22Rv1 (cell line): ENCODE data around the gene NUP133.

ENCODE experiments used
- H3K27ac ChIP-seq: fragments of 450-650 bp; 2 replicates; pipeline ENCODE4 v1.5.1; 2017
- CTCF ChIP-seq: fragments of 450-650 bp; IDR thresholded peaks from 2 replicates; pipeline ENCODE4 v1.5.1; 2017; ENCODE audit warnings: mild to moderate bottlenecking
- ZFX ChIP-seq: fragments of 450-650 bp; IDR thresholded peaks from 2 replicates; pipeline ENCODE4 v1.6.1; 2017; ENCODE audit warnings: antibody characterized with exemption, borderline replicate concordance

NUP133 gene

GRCh38 chr1:229436201-229436600, 71.9 kb downstream of the NUP133 start:
- H3K27ac ChIP-seq = no peak overlapping the region
- TF ChIP-seq ZFX = no peak
- TF ChIP-seq CTCF = no peak

- no peak overlapping the region for H3K27ac ChIP-seq
- TF ChIP-seq ZFX (no peak), CTCF (no peak)
Measured at GRCh38 chr1:229434641-229435051, 73.5 kb downstream of the NUP133 start.

- TF ChIP-seq CTCF (no peak), ZFX (no peak)
- H3K27ac ChIP-seq = no peak within 1 kb of the TSS
Measured at GRCh38 chr1:229434005-229434640, 74.0 kb downstream of the NUP133 start, which contains the start of gene ACTA1. TSS of gene ACTA1 (minus strand) at chr1:229434094. CDS start at chr1:229433115, 979 bp downstream.

- TF ChIP-seq CTCF = no peak
- no peak for TF ChIP-seq ZFX
- no peak overlapping the region for H3K27ac ChIP-seq
Measured at GRCh38 chr1:229433364-229434004, 74.7 kb downstream of the NUP133 start.

- TF ChIP-seq CTCF = no peak
- no peak for TF ChIP-seq ZFX
- H3K27ac ChIP-seq = no peak overlapping the region
Measured at GRCh38 chr1:229432905-229433304, 75.2 kb downstream of the NUP133 start.

GRCh38 chr1:229432116-229432461, 76.1 kb downstream of the NUP133 start:
- H3K27ac ChIP-seq = no peak overlapping the region
- no peak for TF ChIP-seq CTCF
- no peak for TF ChIP-seq ZFX
